ENCODE results near the gene PDX1.

- TF ChIP-seq CTCF (IDR thresholded peaks at IDR 0.05) (no peak), POLR2A (IDR thresholded peaks at IDR 0.05) (no peak)
Measured at GRCh38 chr13:27918918-27919658, 712 bp upstream of the PDX1 start.
